ENCODE results near the gene ABHD12B. TPM values are rescaled to one million over a fixed set of nuclear protein-coding genes. Genes with fewer than 3 reads are reported as not detected.

ABHD12B gene
- polyA plus RNA-seq, 1 of the 3 experiments (the other 2 are of a cell fraction), result not detected

DNA sequence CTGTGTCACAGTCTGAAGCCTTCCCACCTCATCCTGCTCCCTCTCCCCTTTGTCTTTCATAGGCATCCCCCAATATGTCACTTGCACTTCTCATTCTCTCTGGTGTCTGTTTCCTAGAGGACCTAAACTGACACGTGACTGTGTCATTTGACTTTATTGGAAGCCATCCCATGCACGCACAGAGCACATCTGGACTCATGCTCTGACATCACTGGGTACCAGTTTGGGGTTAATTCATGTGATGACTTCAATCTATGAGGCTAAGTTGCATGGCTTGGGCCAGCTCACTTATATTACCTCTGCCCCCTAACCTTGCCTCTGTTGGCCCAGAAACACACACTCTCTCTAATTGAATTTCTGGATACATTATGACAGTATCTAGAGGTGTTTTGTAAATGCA, 51.0 kb downstream of the ABHD12B start:
- Histone ChIP-seq H3K79me2 (ENCODE audit: insufficient read depth) (no peaks in the 10 kb centered on the region), H3K9me3 (no peaks in the 10 kb centered on the region), H2AFZ (ENCODE audit: low read depth) (no peak overlapping the region), H3F3A (replicated peaks; ENCODE audit: insufficient read depth) (peaks cover 7% of the 10 kb centered on the region), H4K20me1 (ENCODE audit: insufficient read depth) (no peaks in the 10 kb centered on the region), H3K4me2 (no peak overlapping the region), H3K27ac (ENCODE audit: low read depth in 2 of 2, low read length in 1 of 2) (no peak overlapping the region), H3K9ac (no peak overlapping the region), H3K36me3 (replicated peaks in 1 of 2; ENCODE audit: control insufficient read depth in 1 of 2, insufficient read depth in 2 of 2, low read length in 1 of 2) (peaks cover 17 to 18% of the 10 kb centered on the region in 2 experiments), H3K4me1 (ENCODE audit: control insufficient read depth in 1 of 2, insufficient read depth in 2 of 2, low read depth in 1 of 2, low read length in 1 of 2) (peaks cover 0 to 7% of the 10 kb centered on the region in 2 experiments; a peak in 3 of 4 replicates), H3K9me2 (no peaks in the 10 kb centered on the region), H3K27me3 (ENCODE audit: insufficient read depth) (no peaks in the 10 kb centered on the region), H3K4me3 (ENCODE audit: low read depth in 2 of 2, low read length in 1 of 2) (no peak overlapping the region)
- no peak for TF ChIP-seq RXRA (IDR thresholded peaks at IDR 0.05; ENCODE audit: borderline replicate concordance, low read depth)
- TF ChIP-seq EZH2phosphoT487 (IDR thresholded peaks at IDR 0.05; ENCODE audit: borderline replicate concordance, low read depth), result no peak
- ChIA-PET CTCF (no interaction called here), POLR2A (no interaction called here)
- WGBS (ENCODE audit: low lambda C conversion rate), result 89% methylated on average over 2 of the region's 2 CpGs
- DNase-seq, result no peak

GRCh38 chr14:50924236-50924635, 52.4 kb downstream of the ABHD12B start:
- Histone ChIP-seq H3K4me1 (ENCODE audit: control insufficient read depth in 1 of 2, insufficient read depth in 2 of 2, low read depth in 1 of 2, low read length in 1 of 2) (peaks cover 0 to 7% of the 10 kb centered on the region in 2 experiments; a peak in 3 of 4 replicates), H3K9me3 (no peaks in the 10 kb centered on the region), H3K9me2 (no peaks in the 10 kb centered on the region), H2AFZ (ENCODE audit: low read depth) (no peak overlapping the region), H3K4me3 (ENCODE audit: low read depth in 2 of 2, low read length in 1 of 2) (no peak overlapping the region), H3K4me2 (no peak overlapping the region), H3K27ac (ENCODE audit: low read depth in 2 of 2, low read length in 1 of 2) (0 out of 4 replicates have a peak overlapping the region, but pooled peaks of 1 of the 2 experiments have one; percentile 34), H4K20me1 (ENCODE audit: insufficient read depth) (no peaks in the 10 kb centered on the region), H3K36me3 (replicated peaks in 1 of 2; ENCODE audit: control insufficient read depth in 1 of 2, insufficient read depth in 2 of 2, low read length in 1 of 2) (peaks cover 18 to 24% of the 10 kb centered on the region in 2 experiments), H3F3A (replicated peaks; ENCODE audit: insufficient read depth) (peaks cover 7% of the 10 kb centered on the region), H3K9ac (no peak overlapping the region), H3K27me3 (ENCODE audit: insufficient read depth) (no peaks in the 10 kb centered on the region), H3K79me2 (ENCODE audit: insufficient read depth) (no peaks in the 10 kb centered on the region)
- ChIA-PET POLR2A (no interaction called here), CTCF (interaction anchor here (0.8 to 1.2 kb wide), 2 partner anchors 10 to 62 kb away, joined by 3 read pairs; no protein-coding TSS in a partner anchor)
- 43% methylated on average over 6 of the region's 6 CpGs for WGBS (ENCODE audit: low lambda C conversion rate)
- DNase-seq, result peak; percentile 32
- TF ChIP-seq FOXJ3 (CRISPR knock-in tag; IDR thresholded peaks at IDR 0.05), result peak; percentile 48; the same call in 1 of the 2 replicates
- peak; percentile 90 for TF ChIP-seq GATA2 (CRISPR knock-in tag; IDR thresholded peaks at IDR 0.05)
- TF ChIP-seq CHD2 (IDR thresholded peaks at IDR 0.05; ENCODE audit: low read length, partially characterized antibody), result peak; percentile 59
- 0 out of 2 replicates have a peak, but pooled peaks have one; percentile 18 for TF ChIP-seq MXI1 (IDR thresholded peaks at IDR 0.05; ENCODE audit: low read depth, low read length)
- TF ChIP-seq EP300 (IDR thresholded peaks at IDR 0.05; ENCODE audit: borderline replicate concordance in 1 of 2, low read depth in 1 of 2, low read length in 1 of 2), result peak in 1 of 2 experiments; percentile 82; a peak in 2 of 4 replicates
- peak; percentile 67; the same call in 1 of the 2 replicates for TF ChIP-seq RCOR1 (IDR thresholded peaks at IDR 0.05; ENCODE audit: low read length)
- no peak for TF ChIP-seq MAX (IDR thresholded peaks at IDR 0.05; ENCODE audit: low read depth)
- no peak for TF ChIP-seq TCF12 (IDR thresholded peaks at IDR 0.05)

GRCh38 chr14:50924843-50925242, 53.0 kb downstream of the ABHD12B start:
- Histone ChIP-seq H2AFZ (ENCODE audit: low read depth) (no peak overlapping the region), H3K79me2 (ENCODE audit: insufficient read depth) (no peaks in the 10 kb centered on the region), H4K20me1 (ENCODE audit: insufficient read depth) (no peaks in the 10 kb centered on the region), H3K9ac (no peak overlapping the region), H3K4me3 (ENCODE audit: low read depth in 2 of 2, low read length in 1 of 2) (no peak overlapping the region), H3F3A (replicated peaks; ENCODE audit: insufficient read depth) (peaks cover 7% of the 10 kb centered on the region), H3K9me2 (no peaks in the 10 kb centered on the region), H3K27ac (ENCODE audit: low read depth in 2 of 2, low read length in 1 of 2) (no peak overlapping the region), H3K27me3 (ENCODE audit: insufficient read depth) (no peaks in the 10 kb centered on the region), H3K4me1 (ENCODE audit: control insufficient read depth in 1 of 2, insufficient read depth in 2 of 2, low read depth in 1 of 2, low read length in 1 of 2) (peaks cover 0 to 7% of the 10 kb centered on the region in 2 experiments; a peak in 3 of 4 replicates), H3K4me2 (no peak overlapping the region), H3K36me3 (replicated peaks in 1 of 2; ENCODE audit: control insufficient read depth in 1 of 2, insufficient read depth in 2 of 2, low read length in 1 of 2) (peaks cover 21 to 29% of the 10 kb centered on the region in 2 experiments), H3K9me3 (no peaks in the 10 kb centered on the region)
- DNase-seq, result no peak
- TF ChIP-seq RCOR1 (IDR thresholded peaks at IDR 0.05; ENCODE audit: low read length) (no peak), TEAD4 (IDR thresholded peaks at IDR 0.05; ENCODE audit: borderline replicate concordance, insufficient read depth) (no peak), MXI1 (IDR thresholded peaks at IDR 0.05; ENCODE audit: low read depth, low read length) (no peak), ELF1 (IDR thresholded peaks at IDR 0.05) (no peak), TAF1 (IDR thresholded peaks at IDR 0.05; ENCODE audit: borderline replicate concordance, low read depth, low read length) (no peak), RAD21 (IDR thresholded peaks at IDR 0.05; ENCODE audit: low read length) (no peak), NRF1 (IDR thresholded peaks at IDR 0.05; ENCODE audit: low read depth, low read length) (no peak), CTCF (IDR thresholded peaks at IDR 0.05) (no peak)
- WGBS (ENCODE audit: low lambda C conversion rate), result 87% methylated on average over 4 of the region's 4 CpGs
- ChIA-PET POLR2A (no interaction called here), CTCF (interaction anchor here (0.6 to 1.2 kb wide), 2 partner anchors 11 to 34 kb away, joined by 3 read pairs; no protein-coding TSS in a partner anchor)
